HG03175 (cell line): ENCODE results near the gene GOLGA1.

Experiments
- ATAC-seq: cut with Tn5 transposase; IDR thresholded peaks from one replicate; pipeline ENCODE4 v1.9.1; 2021; ENCODE audit warnings: mild to moderate bottlenecking, moderate library complexity; ENCODE audit not compliant: unreplicated experiment

Gene GOLGA1

GRCh38 chr9:124886866-124887492, 53.9 kb downstream of the GOLGA1 start:
- no peak for ATAC-seq

- ATAC-seq, result no peak
These were observed 54.4 kb downstream of the GOLGA1 start for GRCh38 chr9:124886461-124886860.

GRCh38 chr9:124885551-124885950, 55.3 kb downstream of the GOLGA1 start:
- ATAC-seq, result no peak

GRCh38 chr9:124884376-124884775, 56.5 kb downstream of the GOLGA1 start:
- ATAC-seq, result no peak

GRCh38 chr9:124882231-124882630, 58.7 kb downstream of the GOLGA1 start:
- ATAC-seq, result no peak

- ATAC-seq, result no peak
These were observed 59.6 kb downstream of the GOLGA1 start for GRCh38 chr9:124881138-124881743.

- no peak for ATAC-seq
These were observed 60.4 kb downstream of the GOLGA1 start for GRCh38 chr9:124880501-124880900.

GRCh38 chr9:124879226-124879625, 61.7 kb downstream of the GOLGA1 start:
- no peak for ATAC-seq

GRCh38 chr9:124878518-124878917, 62.4 kb downstream of the GOLGA1 start:
- ATAC-seq, result no peak

- no peak for ATAC-seq
These were observed 62.9 kb downstream of the GOLGA1 start for GRCh38 chr9:124878021-124878420.

GRCh38 chr9:124877021-124877782, 63.7 kb downstream of the GOLGA1 start:
- no peak for ATAC-seq

GRCh38 chr9:124875501-124875900, 65.4 kb downstream of the GOLGA1 start:
- ATAC-seq, result no peak

- ATAC-seq, result no peak
These were observed 67.2 kb downstream of the GOLGA1 start for GRCh38 chr9:124873664-124874063.

- ATAC-seq, result no peak
These were observed 69.7 kb downstream of the GOLGA1 start for GRCh38 chr9:124871156-124871561.

- ATAC-seq, result no peak
These were observed 70.2 kb downstream of the GOLGA1 start for GRCh38 chr9:124870723-124871122.

- ATAC-seq, result peak; percentile 42
These were observed 70.8 kb downstream of the GOLGA1 start for GRCh38 chr9:124869986-124870560.

- ATAC-seq, result peak; percentile 7
These were observed 71.4 kb downstream of the GOLGA1 start for GRCh38 chr9:124869466-124869985.

GRCh38 chr9:124868511-124869465, 72.1 kb downstream of the GOLGA1 start:
- ATAC-seq, result peak; percentile 63

GRCh38 chr9:124863371-124863871, 77.5 kb downstream of the GOLGA1 start:
- ATAC-seq, result no peak
